OCI-LY1 (cell line): Measurements from ENCODE around the gene MBD3L2.

ENCODE experiments used
- CTCF ChIP-seq: fragments of 200-600 bp; sonication (generic), shearing (Covaris generic); IDR thresholded peaks from 2 replicates; pipeline ENCODE4 v1.5.1; 2017; ENCODE audit warnings: mild to moderate bottlenecking, antibody characterized with exemption, low read length, moderate library complexity, mixed read lengths
- EZH2 ChIP-seq: fragments of 200-600 bp; sonication (generic), shearing (Covaris generic); IDR thresholded peaks from 2 replicates; pipeline ENCODE4 v1.8.0; 2017; ENCODE audit warnings: borderline replicate concordance, mixed run types, mild to moderate bottlenecking, antibody characterized with exemption, low read length, moderate library complexity, mixed read lengths

DNA sequence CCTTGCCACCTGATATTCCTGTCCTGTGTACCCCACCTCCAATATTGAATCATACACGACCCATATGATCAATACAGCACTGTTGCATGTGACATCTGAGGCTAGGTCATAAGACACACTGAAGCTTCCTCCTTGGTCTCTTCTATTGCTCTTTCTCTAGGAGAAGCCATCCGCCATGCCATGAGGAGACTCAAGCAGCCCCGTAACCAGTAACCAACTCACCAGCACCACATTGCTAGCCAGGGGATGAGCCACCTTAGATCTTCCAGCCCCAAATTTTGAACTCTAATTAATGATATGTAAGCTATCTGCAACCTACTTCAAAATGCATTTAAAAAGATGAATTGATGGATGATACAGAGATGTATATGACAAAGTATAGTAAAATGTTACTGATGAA is 49.0 kb downstream of the MBD3L2 start:
- TF ChIP-seq CTCF: no peak
- TF ChIP-seq EZH2: no peak
